GM19351 (cell line): ENCODE measurements around the gene SCARB1.

Source experiments
- ATAC-seq: cut with Tn5 transposase; IDR thresholded peaks from one replicate; pipeline ENCODE4 v1.9.1; 2021; ENCODE audit warnings: mild to moderate bottlenecking, moderate library complexity; ENCODE audit not compliant: unreplicated experiment

The SCARB1 gene

GRCh38 chr12:124734224-124734788, 129.4 kb downstream of the SCARB1 start:
- no peak for ATAC-seq

GRCh38 chr12:124733086-124733485, 130.6 kb downstream of the SCARB1 start:
- ATAC-seq = no peak

GRCh38 chr12:124732275-124733075, 131.2 kb downstream of the SCARB1 start:
- no peak for ATAC-seq

GRCh38 chr12:124731869-124732268, 131.8 kb downstream of the SCARB1 start:
- no peak for ATAC-seq

GRCh38 chr12:124730455-124730932, 133.2 kb downstream of the SCARB1 start:
- ATAC-seq = no peak

GRCh38 chr12:124727922-124728321, 135.7 kb downstream of the SCARB1 start:
- ATAC-seq = no peak

- ATAC-seq = no peak
Measured at GRCh38 chr12:124727264-124727800, 136.3 kb downstream of the SCARB1 start.
